UCSD-AML1 (cell line): Measurements from ENCODE around the gene AFDN.
A peak's percentile ranks its signal among the peaks of the same experiment; 100 is the strongest.

ENCODE experiments used
- DNase-seq: peaks from one replicate; lab custom pipeline; 2025; ENCODE audit not compliant: unreplicated experiment; lab: John Stamatoyannopoulos, UW

The AFDN gene

DNA sequence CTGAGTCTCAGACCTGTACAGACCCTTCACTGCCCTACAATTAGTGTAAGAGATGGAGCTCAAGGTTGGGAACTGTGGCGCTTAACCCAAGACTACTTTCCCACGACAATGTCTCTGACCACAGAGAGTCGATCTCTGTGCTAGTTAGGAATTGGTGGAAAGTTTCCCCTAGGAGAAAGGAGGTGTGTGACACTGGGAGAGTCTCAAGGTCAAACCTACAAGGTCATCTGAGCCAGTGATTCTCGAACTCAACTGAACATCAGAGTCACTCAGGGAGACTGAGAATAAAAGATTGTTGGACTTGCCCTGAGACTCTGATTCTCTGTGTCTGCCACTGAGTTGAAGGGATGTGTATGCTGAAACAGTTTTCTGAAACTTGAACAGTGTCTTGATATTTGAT is 9.7 kb upstream of the AFDN start:
- no peak for DNase-seq

- no peak for DNase-seq
Observed at GRCh38 chr6:167817729-167818128, 9.0 kb upstream of the AFDN start.

- no peak for DNase-seq
Observed at GRCh38 chr6:167819576-167819975, 7.1 kb upstream of the AFDN start.

DNA sequence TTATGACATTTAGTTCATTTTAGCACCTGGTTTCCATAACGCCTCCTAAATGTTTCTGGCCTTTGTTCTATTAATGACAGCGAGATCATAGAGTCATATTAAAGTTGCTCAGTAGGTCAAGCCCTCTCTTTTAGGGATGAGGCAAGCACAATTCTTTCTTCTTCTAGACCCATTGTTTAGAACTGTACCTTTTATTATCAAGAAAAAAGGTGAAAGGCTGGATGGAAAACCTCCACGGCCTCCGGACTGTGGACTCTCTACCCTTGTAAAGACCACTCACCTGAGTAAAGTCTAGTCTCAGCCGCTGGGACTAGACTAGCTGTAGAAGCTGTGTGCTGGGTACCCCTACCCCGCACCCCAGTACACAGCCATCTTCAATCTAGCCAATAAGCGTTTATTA is 6.0 kb upstream of the AFDN start:
- DNase-seq, result no peak

GRCh38 chr6:167824591-167825331 is 1.9 kb upstream of the AFDN start:
- no peak for DNase-seq

DNA sequence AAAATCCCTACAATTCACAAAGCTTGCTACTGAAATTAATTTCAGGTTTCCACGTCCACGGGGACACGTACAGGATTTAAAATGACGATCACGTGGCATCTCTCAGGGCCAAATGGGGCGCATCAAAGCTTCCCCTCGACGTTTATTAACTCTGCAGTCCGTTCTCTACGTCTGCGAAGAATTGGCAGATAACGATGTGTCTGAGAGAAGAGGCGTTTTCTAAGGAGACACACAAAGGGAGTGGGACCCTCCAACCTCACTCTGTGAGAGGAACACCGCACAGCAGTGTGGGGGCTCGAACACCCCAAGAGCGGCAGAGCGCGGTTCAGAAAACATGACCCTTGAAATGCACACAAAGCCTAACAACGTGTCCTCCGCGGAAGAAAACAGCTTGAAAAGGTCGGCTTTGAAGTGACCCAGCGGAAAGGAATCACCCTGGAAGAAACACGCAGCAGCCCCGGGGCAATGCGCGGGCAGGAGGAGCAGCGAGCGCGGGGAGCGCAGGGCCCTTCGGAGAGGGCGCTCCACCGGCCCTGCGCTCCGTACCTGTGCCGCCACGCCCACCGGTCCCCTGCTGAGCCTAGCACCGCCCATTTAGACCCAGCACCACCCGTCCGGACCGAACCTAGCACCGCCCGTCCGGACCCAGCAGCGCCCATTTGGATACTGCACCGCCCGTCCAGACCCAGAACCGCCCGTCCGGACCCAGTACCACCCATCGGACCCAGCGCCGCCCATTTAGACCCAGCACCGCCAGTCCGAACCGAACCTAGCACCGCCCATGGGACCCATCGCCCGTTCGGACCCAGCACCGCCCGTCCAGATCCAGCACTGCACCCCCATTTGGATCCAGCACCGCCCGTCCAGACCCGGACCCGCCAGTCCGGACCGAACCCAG is 1.1 kb upstream of the AFDN start:
- no peak for DNase-seq

GRCh38 chr6:167826230-167826895 is 348 bp upstream of the AFDN start:
- peak; percentile 28 for DNase-seq

- DNase-seq, result no peak
Observed at GRCh38 chr6:167827583-167828324, 1.0 kb downstream of the AFDN start.

DNA sequence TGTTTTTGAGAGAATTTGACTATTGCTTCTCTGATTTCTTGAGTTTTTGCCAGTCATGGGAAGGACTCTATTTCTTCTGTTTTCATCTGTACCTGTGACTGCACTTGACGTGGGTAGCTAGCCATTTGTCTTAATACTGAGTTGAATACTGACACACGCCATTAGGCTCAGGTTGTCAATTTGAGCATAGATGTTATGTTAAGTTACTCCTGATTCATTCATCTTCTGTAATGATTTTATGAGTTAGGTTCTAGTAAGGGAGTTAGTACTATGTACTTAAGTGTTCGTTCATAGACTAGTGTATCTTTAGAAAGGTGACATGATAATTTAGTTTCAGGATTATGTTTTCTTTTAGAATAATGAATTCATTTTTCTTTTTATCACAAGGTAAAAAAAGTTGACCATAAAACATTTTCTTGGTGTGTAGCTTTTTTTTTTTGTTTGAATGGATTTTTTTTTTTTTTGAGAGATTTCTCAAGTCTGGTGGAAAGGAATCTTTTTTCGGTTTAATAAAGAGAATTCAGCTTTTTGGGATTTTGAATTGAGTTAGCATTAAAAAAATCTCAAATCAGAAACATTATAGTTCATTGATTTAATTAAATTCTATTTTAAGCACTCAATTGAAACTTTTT is 1.7 kb downstream of the AFDN start:
- no peak for DNase-seq

GRCh38 chr6:167829513-167829912 is 2.8 kb downstream of the AFDN start:
- DNase-seq, result no peak

DNA sequence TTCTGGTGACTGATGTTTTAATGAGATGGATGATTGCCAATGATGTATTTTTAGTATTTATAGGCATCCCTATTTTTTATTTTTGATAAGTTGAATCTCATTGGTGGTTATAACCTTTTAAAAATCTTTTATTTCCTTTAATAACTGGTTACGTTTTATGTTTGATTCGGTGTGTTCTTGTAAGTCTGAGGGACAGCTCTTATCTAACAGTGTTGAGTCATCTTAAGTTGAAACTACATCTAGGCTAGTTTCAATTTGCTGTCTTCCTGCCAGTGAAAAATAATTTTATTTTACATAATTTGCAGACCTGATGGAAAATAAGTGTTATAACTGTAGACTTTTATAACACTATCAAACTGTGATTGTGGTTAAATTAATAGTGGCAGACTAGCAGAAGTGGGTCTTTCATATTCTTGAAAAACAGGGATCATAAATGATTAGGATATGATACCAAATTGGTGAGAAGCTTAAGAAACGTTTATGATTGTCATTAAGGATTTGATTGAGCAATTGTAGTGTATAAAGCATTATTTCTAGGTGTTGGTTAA is 4.6 kb downstream of the AFDN start:
- no peak for DNase-seq

GRCh38 chr6:167832497-167833395 is 6.0 kb downstream of the AFDN start:
- DNase-seq, result no peak

DNA sequence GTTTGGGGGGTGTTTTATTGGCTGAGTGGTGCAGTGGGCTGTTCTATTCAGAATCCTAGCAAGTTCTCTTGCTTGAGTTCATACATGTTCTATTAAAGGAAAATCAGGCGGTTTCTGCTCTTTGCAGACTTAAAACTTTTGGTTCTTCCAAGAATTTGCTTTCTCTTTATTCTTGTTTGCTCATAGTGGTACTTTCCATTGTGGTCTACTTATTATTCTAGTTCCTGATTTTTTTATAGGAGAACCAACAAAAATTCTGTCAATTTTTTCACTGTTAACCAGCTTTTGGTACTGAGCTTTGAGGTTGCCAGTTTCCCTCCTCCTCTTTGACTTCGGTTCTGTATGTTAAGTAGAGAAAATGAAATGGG is 6.7 kb downstream of the AFDN start:
- no peak for DNase-seq

DNA sequence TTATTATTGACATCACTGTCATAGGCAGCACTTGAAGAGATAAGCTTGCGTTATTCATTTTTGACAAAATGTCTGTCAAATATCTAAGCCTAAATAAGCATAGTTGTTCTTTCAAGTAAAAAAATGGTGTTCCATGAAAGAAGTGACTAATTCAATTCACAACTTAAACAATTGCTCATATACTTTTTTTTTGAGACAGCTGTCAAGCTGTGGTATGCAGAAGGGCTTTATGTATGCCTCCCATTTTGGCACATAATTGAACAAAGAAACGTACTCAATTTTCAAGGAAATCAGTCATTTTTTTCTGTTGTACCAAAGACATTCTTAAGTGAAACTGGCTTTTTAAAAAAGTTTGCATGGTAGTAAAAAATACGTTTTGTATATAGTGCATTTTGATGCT is 8.5 kb downstream of the AFDN start:
- DNase-seq, result no peak

DNA sequence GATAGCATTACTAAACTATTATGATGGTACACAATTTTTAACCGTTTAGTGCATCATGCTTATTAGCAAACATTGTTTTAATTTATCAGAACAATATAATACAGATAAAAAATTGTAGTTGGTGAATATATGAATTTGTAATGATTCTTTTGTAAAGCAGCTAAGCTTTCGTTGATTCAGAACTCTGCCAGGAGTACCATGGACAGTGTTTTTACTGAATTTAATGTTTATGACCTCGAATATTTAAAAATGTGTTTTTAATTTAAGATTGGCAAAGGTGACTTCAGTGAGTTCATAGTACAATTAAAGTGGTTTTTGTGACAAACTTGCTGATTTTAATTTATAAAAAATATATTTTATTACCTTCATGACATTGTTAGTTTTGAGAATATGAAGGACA is 10.0 kb downstream of the AFDN start:
- no peak for DNase-seq

DNA sequence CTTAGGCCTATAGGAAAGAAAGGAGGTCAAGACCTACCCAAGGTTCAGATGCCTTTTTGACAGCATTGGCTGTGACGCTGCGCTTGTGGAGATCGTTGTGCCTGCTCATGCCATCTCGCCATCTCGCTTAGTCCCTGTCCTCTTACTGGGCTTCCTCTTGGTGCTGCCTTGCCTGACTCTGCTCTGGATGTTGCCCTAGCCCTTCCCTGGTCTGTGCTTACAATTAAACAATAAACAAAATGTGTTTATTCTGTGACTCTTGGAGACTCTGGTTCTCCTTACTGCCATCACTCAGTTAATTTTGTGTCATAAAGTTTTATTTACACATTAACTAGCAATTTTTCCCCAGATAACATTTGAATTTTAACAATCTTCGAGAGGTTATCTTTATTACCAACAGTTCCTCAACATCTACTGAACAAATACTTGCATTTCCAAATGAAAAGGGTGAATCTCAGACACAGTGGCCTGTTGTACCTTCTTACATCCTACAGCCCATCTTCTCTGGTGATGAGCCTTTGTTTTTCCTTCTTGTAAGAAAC is 11.6 kb downstream of the AFDN start:
- no peak for DNase-seq

DNA sequence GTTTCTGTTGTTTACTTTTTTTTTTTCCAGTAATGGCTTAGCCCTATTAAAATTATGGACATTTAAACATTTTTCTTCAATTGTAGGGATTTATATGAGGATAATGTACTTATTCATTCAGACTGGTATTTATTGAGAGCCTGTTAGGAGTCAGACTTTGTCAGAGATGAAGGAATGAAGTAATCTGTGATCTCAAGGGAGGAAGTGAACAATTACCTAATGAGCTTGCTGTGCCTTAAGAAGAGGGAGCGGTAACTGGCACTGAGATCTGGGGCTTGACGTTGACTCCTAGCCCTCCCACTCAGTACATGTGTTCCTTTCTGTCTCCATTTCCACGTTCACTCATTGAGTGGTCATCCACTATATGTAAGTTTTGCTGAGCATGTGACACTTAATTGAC is 12.6 kb downstream of the AFDN start:
- no peak for DNase-seq

GRCh38 chr6:167839755-167840154 is 13.0 kb downstream of the AFDN start:
- no peak for DNase-seq

- no peak for DNase-seq
Observed at GRCh38 chr6:167840160-167840525, 13.4 kb downstream of the AFDN start.
